22Rv1 (cell line): ENCODE measurements around the gene CABCOCO1.
A peak's percentile ranks its signal among the peaks of the same experiment; 100 is the strongest.

ENCODE experiments used
- H3K27ac ChIP-seq: fragments of 450-650 bp; 2 replicates; pipeline ENCODE4 v1.5.1; 2017
- CTCF ChIP-seq: fragments of 450-650 bp; IDR thresholded peaks from 2 replicates; pipeline ENCODE4 v1.5.1; 2017; ENCODE audit warnings: mild to moderate bottlenecking
- ZFX ChIP-seq: fragments of 450-650 bp; IDR thresholded peaks from 2 replicates; pipeline ENCODE4 v1.6.1; 2017; ENCODE audit warnings: antibody characterized with exemption, borderline replicate concordance

Gene CABCOCO1

GRCh38 chr10:61642676-61643075 is 20.1 kb upstream of the CABCOCO1 start:
- H3K27ac ChIP-seq, result no peak overlapping the region
- TF ChIP-seq CTCF (no peak), ZFX (no peak)

- H3K27ac ChIP-seq, result no peak overlapping the region
- no peak for TF ChIP-seq ZFX
- TF ChIP-seq CTCF, result no peak
These were observed 19.4 kb upstream of the CABCOCO1 start for GRCh38 chr10:61643316-61643751.

GRCh38 chr10:61653699-61654098 is 9.0 kb upstream of the CABCOCO1 start:
- H3K27ac ChIP-seq, result no peak overlapping the region

GRCh38 chr10:61655335-61655851 is 7.3 kb upstream of the CABCOCO1 start:
- TF ChIP-seq ZFX, result no peak
- TF ChIP-seq CTCF, result no peak
- no peak overlapping the region for H3K27ac ChIP-seq

More at GRCh38 chr10:61653699-61654098, 9.0 kb upstream of the CABCOCO1 start:
- no peak for TF ChIP-seq ZFX
- no peak for TF ChIP-seq CTCF

GRCh38 chr10:61663466-61663865 is 737 bp downstream of the CABCOCO1 start:
- no peak overlapping the region for H3K27ac ChIP-seq
- TF ChIP-seq ZFX, result no peak
- TF ChIP-seq CTCF, result no peak

- no peak overlapping the region for H3K27ac ChIP-seq
- TF ChIP-seq ZFX (no peak), CTCF (no peak)
These were observed 2.3 kb downstream of the CABCOCO1 start for GRCh38 chr10:61664985-61665384.

GRCh38 chr10:61669161-61669725 is 6.5 kb downstream of the CABCOCO1 start:
- no peak overlapping the region for H3K27ac ChIP-seq
- TF ChIP-seq CTCF, result peak; percentile 16
- TF ChIP-seq ZFX, result no peak
